HG02763 (cell line): ENCODE data around the gene PC.

Experiments
- ATAC-seq: cut with Tn5 transposase; IDR thresholded peaks from one replicate; pipeline ENCODE4 v1.9.1; 2021; ENCODE audit warnings: mild to moderate bottlenecking, moderate library complexity; ENCODE audit not compliant: unreplicated experiment

PC gene

DNA sequence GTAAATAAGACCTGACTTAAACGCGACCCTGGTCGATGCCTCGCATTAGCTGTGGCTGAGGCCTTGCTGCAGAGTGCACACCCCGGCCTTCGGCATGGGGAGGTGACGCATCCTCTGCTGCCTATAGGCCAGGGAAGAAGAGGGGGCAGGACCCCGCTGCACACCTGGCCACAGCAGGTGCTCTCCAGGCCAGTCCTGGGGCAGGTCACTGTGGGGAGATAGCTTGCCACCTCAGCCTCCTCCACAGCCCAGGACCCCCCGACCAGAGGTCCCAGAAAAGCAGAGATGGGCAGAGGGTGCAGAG lies 88.7 kb downstream of the PC start:
- no peak for ATAC-seq

DNA sequence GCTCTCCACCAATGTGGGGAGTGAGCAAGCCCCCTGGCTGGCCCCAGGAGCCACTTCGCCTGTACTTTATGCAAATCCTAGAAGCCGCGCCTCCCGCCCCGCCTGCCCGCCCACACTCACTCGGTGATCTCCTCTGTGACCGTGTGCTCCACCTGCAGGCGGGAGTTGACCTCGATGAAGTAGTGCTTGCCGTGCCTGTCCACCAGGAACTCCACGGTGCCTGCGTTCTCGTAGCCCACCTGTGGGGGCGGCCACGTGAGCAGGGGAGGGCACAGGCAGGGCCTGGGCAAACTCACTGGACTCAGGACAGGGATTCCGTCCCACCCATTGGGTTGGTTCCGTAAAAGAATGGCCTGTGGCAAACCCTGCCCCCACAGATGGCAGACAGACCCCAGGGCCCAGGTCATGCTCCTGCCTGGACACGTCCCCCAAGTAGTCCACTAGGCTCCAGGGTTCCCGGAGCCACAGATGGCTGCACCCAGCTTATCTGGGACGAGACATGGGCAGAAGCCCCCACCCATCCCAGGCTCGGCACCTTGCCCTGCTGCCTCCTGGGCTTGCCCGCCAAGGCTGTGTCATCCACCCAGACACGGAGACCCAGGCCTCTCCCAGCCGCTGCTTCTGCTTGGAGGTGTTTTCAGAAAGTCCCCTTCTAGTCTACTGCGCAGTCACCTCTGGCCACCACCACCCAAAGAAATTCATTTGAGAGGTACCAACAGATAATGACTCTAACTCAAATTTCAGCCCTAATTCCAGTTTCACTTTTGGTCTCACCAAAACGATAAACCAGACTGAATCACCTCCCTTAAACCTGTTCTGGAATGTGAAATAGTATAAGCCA lies 89.2 kb downstream of the PC start:
- no peak for ATAC-seq

DNA sequence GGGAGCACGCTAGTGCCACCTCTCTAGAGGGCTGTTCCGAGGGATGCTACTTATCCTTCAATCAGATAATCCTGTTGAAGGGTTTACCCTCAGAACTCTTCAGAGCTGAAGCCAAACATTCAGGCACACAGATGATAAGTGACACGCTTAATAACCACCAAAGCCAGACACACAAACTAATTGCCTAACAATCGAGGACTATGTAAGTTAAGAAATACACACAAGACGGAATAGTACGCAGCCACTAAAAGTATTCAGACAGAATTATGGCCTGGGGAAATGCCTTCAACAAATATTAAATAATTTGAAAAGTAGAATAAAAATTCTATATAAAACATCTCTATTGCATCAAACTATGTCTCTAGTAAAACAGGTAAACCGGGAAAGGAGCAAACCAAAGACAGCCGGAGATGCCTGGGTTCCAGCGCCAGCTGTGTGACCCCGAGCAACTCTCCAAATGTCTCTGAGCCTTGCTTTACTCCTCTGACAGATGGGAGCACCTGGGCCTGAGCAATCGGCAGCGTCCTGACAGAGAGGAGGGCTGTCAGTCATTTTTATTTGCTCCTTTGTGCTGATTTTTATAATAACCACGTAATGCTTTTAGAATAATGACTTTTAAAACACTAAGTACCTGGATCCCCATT lies 90.0 kb downstream of the PC start:
- no peak for ATAC-seq

DNA sequence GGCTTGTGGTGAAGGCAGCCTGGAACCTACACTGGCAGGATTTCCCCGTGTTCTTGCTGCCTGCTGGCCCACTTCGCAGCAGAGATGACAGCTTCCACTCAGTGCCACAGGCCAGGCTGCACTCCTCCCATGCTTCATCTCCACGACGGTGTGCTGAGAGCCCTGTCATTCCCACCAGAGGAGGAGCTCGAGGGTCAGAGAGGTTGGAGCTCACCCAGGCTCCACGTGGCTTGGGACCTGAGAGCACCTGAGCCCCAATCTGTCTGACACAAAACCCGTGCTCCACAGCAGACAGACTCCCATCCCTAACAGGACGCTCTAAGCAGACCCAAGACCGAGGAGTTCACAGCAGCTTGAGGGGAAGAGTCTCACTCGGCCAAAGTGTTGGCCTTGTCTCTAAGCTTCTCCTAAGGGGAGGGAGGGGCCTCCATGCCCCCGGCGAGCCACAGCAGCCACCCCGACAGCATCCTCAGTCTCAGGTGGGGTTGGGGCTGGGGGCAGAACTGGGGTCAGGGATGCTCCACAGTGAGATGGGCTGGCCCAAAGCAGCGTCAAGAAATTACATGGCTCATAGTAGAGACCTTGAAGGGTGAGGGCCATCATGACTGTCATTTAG lies 90.7 kb downstream of the PC start:
- no peak for ATAC-seq

DNA sequence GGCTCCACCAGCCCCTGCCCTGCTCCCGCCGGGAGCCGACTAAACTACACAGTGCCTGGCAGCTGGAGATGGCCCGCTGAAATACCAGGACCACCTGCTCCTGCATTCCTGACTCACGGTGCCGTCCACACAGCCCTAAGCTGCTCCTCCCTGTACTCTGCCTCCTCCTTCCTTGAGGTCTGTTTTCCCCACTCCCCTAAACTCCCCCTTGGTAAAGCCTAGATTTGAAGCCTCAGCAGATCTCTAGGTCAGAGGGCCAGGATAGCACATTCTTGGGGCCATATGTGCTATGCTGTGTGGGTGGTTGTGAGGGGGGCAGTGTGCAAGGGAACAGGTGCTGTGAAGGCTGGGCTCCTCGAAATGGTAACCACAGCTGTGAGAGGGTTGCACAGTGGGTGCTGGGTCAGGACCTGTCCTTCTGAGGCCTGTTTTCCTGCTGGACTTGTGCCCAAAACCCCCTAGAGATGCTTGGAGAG lies 91.6 kb downstream of the PC start:
- no peak for ATAC-seq

DNA sequence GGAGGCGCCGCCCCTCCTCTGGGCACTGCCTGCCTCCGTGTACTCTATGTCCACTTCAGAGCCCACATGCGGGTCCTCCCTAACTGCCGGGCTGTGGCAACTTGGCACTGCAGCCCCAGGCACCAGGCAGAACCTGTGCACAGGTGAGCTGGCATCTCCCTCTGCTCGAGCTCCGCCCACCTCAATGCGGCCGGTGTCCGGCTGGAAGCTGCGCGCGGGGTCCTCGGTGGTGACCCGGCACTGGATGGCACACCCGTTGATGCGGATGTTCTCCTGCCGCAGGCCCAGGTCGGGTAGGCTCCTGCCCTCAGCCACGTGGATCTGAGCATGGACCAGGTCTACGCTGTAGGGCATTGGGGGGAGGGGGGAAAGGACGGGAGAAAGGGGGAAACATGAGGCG lies 92.2 kb downstream of the PC start:
- ATAC-seq, result no peak

DNA sequence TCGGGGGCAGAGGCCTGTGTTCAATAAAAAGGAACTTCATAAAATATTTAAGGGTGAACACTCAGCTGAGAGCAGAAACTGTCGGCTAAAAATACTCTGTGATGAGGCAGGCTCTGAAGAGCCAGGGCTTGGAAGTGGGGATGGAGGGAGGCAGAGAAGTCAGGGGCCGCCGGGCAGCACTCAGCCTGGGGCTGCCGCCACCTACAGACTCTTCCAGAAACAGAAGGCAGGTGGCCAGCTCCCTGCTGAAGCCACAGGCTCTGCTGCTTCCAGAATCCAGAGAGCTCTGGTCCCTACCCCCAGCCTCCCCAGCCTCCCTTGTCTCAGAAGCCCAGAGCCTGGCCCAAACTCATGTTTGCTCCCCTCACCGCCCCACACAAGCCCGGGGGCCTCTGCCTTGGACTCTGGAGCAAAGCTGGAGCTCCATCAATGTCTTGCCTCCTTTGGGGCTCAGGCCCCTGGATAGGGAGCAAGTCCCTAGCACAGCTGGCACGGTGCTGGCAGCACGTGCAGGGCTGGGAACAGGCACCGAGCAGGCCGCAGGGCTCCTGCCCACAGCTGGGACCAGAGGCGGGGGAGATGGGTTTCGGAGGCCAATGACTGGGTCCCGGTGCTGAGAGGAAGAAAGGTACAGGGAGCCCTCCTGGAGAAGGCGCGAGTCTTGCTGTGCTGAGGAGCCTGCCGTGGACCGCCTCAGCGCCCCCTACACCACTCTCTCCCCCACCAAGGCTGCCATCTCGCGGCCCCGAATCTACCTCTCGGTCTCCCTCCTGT lies 93.1 kb downstream of the PC start:
- no peak for ATAC-seq

DNA sequence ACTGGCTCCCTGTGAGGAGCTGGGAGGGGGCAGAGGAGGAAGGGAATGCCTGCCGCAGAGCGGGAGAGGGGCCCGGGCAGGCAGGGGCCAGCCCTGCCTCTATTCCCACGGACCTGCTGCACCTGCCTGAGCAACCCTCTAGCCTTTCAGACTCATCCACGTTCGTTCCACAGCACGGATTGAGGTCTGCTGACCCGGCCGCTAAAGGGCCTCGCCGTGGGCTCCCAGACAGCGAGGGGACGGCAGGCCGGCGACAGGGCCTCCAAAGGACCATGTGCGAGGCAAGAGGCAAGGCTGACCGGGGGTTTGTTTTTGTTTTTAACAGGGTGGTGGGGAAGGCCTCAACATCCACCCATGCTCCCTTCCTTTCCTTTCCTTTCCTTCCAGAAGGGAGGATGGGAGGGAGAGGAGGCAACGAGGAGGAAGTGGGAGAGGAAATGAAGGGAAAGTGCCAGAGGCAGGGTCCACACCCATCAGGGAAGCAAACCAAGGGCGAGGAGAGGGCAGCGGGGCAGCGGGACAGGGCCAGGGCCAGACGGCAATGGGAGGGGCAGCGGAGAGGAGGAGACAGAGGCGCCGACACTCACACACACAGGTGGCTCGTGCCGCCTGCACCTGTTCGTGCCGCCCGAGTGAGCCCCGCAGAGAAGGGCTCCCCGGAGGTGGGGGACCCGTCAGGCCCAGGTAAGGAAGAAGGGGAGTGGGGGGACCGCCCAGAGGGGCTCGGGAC lies 93.8 kb downstream of the PC start:
- no peak for ATAC-seq

DNA sequence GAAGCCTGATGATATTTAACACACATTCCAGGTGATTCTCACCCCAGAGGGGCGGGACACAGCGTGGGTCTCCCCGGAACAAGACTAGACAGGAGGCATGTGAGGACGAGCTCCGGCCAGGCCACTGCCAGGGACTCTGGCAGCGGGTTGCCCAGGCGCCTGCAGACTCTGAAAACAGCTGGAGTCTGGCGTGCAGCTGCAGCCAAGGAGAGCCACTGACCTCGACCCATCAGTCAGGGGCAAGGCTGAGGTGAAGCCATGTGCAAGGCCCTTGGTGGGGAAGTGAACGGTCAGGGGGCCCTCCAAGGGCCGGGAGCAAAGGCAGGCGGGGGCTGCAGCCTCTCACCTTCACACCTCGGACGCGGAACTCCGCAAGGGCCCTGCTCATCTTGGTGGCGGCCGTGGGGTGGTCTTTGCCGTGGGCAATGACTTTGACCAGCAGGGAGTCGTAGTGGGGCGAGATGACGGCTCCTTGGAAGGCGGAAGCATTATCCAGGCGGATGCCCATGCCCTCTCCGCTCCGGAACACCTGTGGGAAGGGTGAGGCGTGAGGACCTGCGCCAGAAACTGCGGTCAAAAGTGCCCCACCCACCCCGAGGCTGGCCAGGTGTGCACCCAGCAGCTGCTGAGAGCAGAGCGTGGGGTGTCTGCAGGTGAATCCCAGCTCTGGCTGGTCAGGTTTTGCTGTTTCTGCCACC lies 94.6 kb downstream of the PC start:
- no peak for ATAC-seq

DNA sequence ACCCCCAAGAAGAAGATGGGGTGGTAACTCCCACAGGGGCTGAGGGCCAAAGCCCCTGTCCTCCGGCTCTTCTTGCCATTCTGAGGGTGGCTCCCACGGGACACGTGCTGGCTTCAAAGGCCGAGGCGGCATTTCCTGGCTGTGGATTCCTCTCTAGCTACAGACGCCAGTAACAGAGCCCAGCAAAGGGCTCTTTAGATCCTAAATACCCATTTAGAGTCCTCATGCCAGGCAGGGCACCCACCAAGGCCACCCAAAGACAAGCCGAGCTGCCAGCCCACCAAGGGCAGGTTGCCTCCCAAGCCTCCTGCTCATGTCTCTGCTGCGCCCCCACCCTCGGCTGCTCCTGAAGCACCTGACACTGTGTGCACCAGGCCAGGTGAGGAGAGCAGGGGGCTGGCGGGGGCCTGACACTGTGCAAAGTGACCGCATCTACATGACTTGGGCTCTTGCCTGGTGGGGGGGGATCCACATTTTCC lies 95.6 kb downstream of the PC start:
- ATAC-seq, result no peak

DNA sequence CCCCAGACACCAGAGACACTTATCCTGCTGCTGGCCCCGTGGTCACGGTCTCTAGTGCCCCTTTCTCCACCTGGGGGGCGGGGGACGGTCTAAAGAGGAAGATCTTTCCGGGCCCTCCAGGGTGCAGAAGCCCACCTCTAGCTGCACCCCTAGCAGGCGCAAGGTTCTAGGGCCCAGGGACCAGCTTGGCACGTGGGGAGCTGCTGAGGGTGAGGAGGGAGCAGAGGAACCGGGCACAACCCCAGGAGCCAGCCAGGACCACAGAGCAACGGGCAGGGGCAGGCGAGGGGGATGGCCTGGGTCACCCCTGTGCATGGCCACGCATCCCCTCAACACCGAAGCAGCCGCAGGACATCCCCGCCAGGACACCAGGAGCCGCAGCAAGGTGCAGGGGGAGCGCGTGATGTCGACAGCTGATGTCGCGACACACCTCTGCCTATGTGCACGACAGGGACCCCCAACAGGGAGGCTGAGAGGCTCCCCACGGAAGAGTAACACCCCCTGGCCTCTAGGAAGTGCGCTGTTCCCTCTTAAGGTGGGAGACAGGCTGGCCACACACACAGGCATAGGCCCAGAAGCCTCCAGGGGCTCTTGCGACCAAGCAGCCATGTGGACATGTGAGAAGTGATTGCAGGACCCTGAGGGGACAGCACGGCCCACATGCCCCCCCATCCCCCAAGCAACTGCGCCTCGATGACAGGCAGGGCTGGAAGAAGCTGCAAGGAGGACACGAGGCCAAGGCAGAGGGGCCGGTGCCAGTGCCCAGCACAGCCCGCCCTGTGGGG lies 96.2 kb downstream of the PC start:
- ATAC-seq, result no peak

DNA sequence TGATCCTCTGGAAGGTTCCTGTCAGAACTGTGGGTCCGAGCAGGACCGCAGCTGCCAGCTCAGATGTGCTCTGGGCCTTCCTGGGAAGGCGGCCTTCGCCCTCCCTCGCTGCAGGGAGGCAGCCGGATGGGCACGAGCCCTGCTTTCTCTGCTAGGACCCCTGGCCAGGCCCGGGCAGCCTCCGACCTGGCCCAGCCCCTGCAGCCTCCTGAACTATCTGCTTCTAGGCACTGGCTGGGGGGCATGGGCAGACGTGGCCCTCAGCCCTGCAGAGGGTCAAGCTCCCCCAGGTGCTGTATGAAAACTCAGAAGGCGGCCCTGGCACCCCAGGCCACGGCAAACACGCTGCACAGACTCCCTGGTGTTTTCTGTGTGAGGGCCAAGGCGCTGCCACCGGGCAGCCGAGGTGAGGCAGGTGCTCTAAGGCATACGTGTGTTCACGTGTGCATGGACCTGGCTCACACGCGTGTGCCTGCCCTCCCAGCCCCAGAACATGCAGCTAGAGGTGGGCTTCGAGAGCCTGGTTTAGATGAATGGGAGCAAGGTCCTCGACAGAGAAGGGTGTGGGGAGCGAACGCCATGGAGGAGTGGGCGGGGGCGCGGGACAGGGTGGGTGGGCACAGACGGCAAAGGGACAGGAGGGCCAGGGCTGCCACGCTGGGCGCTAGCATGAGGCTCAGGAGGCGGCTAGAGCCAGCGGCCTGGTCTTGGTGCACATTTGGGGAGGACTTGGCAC lies 97.0 kb downstream of the PC start:
- no peak for ATAC-seq

DNA sequence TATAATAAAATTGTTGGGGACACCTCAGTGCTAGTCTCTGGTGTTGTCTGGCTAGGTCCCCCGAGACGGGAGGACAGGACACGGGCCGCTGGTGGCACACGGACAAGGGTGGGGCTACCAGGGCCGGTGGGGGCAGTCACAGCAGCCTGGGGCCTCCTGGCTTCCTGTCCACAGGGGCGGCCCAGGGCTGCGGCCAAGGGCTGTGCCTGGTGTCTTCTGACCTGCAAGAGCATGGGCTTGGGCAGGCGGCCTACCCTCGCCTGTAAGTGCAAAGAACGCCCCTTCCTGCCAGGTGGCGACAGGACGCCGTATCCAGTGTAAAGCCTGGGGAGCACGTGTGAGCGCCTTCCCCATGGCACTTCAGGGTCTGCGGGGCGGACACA lies 97.7 kb downstream of the PC start:
- ATAC-seq, result no peak

DNA sequence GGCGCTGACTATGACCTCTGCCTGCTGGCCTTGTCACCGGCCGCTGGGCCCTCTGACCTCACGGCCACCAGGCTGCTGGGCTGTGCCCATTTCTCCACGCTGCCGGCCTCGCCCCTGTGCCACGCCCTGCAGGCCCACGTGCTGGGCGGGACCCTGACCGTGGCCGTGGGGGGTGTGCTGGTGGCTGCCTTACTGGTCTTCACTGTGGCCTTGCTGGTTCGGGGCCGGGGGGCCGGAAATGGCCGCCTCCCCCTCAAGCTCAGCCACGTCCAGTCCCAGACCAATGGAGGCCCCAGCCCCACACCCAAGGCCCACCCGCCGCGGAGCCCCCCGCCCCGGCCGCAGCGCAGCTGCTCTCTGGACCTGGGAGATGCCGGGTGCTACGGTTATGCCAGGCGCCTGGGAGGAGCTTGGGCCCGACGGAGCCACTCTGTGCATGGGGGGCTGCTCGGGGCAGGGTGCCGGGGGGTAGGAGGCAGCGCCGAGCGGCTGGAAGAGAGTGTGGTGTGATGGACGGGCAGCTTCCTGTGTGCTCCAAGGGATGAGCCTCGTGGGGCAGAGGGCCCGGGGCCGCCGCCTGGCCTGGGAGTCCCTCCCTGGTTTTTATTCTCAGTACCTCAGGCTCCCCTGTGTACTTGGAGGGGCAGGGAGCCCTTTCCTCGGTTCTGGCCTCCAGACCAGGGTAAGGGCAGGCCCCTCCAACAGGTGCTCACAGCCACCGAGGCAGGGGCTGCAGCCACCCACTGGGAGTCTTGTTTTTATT lies 98.3 kb downstream of the PC start:
- ATAC-seq, result no peak

DNA sequence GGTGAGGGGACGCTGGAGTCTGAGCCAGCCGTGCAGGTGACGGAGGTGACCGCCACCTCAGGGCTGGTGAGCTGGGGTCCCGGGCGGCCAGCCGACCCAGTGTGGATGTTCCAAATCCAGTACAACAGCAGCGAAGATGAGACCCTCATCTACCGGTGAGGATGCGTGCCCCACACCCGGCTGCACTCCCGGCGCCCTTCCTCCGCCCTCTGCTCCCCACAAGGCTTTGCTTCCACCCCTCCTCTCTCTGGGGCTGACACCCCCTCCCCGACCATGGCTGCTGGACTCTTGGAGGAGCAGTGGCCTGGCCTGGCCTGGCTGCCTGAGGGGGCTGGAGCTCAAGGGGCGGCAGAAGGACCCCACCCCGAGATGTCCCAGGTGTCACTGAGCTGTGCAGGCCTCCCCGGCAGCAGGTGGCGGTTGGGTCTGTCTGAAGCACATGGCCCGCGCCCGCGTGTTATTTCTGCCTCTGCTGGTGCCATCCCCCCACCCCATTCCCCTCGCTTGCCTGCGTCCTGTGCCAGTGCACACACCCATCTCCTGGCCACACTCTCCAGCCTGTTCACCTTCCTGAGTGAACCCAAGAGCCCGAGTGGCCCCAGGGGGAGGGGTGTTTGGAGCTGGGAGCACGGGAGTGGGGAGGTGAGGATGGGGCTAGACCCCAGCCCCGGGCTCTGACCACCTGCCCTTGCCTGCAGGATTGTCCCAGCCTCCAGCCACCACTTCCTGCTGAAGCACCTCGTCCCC lies 99.1 kb downstream of the PC start:
- ATAC-seq, result no peak

DNA sequence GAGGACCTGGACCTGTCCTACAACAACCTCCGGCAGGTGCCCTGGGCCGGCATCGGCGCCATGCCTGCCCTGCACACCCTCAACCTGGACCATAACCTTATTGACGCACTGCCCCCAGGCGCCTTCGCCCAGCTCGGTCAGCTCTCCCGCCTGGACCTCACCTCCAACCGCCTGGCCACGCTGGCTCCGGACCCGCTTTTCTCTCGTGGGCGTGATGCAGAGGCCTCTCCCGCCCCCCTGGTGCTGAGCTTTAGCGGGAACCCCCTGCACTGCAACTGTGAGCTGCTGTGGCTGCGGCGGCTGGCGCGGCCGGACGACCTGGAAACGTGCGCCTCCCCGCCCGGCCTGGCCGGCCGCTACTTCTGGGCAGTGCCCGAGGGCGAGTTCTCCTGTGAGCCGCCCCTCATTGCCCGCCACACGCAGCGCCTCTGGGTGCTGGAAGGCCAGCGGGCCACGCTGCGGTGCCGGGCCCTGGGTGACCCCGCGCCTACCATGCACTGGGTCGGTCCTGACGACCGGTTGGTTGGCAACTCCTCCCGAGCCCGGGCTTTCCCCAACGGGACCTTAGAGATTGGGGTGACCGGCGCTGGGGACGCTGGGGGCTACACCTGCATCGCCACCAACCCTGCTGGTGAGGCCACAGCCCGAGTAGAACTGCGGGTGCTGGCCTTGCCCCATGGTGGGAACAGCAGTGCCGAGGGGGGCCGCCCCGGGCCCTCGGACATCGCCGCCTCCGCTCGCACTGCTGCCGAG lies 99.8 kb downstream of the PC start:
- ATAC-seq, result no peak

DNA sequence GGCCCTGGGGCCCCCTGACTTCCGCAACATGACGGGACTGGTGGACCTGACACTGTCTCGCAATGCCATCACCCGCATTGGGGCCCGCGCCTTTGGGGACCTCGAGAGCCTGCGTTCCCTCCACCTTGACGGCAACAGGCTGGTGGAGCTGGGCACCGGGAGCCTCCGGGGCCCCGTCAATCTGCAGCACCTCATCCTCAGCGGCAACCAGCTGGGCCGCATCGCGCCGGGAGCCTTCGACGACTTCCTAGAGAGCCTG lies 100.3 kb downstream of the PC start:
- ATAC-seq, result no peak
